HG02884 (cell line): ENCODE data around the gene NOVA2.

Experiments
- ATAC-seq: cut with Tn5 transposase; IDR thresholded peaks from one replicate; pipeline ENCODE4 v1.9.1; 2021; ENCODE audit warnings: mild to moderate bottlenecking, moderate library complexity; ENCODE audit not compliant: unreplicated experiment

The NOVA2 gene

DNA sequence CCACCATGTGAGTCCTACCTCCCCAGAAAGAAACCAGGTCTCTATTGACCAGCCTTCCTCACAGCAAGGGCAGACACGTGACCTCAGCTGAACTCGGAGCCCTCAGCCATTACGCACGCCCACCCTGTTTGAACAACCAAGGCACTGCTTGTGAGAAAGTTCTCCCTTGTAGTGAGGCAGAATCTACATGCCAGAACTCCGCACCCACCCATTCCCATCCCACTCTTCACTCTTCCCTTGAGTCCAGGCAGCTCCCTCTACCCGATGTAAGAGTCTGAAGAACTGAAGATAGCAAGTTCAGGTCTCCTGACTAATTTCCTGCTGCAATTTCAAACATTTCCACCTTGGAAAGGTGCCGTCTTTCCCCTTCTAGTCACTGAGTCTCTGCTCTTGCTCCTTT lies 6.4 kb downstream of the NOVA2 start:
- ATAC-seq: no peak

DNA sequence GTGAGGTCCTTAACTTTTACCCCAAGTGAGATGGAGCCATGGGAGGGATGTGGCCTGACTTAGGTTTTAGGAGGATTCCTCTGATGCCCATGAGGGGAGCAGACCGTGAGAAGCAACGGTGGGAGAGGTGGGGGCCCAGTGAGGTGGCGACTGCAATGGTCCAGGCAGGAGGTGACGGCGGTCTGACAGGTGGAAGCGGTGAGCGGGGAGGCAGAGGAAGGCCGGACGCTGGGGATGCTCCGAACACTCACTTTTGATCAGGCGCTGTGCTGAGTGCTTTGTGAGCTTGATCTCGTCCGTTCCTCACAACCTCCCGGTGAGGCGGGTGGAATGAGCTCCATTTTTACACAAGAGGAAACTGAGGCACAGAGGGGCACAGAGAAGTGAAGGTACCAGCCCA lies 11.6 kb downstream of the NOVA2 start:
- ATAC-seq: no peak

DNA sequence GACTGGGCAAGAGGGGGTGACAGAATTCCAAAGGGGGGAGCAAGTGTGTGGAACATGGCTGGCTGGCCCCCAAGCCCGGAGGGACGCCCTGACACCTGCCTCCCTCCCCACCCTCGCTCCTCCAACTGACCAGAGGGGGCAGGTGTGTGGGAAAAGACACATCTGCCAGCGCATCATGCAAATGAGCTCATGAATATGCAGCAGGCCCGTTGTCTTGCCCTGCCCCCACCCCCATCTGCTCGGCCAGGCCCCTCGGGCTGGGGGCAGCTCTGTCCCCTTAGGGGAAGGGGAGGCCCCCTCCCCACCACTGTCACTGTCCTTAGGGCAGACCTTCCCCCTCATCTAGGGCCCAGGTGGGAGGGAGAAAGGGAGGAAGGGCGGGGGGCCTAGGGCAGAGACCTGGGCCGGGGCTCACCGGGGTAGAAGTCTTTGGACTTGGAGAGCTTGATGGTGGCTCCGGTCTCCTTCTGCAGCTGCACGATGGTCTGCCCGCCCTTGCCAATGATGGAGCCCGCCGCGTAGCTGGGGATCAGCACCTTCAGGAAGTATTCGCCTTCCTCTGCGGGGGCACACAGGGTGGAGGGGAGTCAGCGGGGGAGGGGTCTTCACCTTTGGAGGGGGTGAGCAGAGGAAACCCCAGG lies 12.9 kb downstream of the NOVA2 start:
- no peak for ATAC-seq

DNA sequence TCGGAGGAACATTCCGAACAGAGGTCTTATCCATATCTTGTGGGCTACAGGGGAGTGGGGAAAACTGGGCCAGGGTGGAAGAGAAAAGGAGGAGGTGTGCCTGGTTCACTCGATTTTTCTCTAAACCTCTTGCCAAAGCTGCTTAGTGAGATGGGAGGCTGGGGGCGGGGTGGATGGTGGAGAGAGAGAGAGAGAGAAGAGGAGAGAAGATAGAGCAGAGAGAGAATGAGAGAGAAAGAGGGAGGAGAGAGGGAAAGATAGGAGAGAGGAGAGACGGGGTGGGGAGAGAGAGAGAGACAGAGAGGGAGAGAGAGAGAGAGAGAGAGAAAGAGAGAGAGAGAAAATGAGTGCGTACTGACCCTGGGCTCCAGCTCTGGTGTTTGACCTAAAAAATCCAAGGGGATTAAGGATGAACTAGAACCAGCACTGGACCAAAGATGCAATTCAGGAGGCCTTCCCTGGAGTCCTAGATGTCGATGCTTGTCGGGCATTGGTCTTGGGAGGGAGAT lies 14.1 kb downstream of the NOVA2 start:
- ATAC-seq: no peak

DNA sequence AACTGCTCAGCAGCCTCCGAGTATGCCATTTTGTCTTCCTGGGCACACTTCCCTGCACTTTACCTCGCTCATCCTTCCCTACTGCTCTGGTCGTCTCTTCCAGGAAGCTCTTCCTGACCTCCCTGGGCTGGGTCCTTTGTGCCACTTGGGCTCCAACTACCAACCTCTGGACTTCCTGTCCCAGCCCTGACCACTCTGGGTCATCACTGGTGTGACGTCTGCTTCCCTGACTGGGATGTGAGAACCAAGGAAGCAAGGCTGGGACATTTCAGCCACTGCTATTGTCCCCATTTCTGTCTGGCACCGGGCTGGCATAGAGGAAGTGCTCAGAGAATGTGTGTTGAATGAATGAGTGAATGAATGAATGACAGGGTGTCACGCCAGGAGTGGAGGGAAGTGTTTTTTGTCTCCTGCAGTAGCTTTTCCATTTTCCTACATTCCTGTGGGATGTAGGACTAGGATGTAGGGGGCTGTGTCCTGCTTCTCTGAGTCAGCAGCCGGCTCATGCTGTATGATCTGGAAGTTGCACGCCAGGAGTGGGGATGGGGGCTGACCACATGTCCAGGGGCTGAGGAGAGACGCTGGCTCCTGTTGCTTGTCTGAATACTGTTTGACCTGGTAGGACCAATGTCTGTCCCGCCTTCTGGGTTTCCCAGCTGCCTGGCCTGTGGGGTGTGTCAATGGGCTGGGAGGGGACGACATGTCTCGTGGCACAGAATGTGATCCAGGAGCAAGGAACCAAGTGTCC lies 14.7 kb downstream of the NOVA2 start:
- no peak for ATAC-seq

DNA sequence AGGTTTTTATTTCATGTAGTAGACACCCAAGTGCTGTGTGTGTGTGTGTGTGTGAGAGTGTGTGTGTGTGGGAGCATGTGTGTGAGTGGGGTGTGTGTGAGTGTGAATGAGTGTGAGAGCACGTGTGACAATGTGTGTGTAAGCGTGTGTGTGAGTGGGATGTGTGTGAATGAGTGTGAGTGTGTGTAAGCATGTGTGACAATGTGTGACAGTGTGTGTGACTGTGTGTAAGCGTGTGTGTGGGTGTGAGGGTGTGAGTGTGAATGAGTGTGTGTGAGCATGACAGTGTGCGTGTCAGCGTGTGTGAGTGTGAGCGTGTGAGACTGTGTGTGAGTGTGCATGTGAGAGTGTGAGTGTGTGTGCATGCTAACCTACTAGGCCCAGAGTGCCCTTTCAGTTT lies 15.3 kb downstream of the NOVA2 start:
- no peak for ATAC-seq

DNA sequence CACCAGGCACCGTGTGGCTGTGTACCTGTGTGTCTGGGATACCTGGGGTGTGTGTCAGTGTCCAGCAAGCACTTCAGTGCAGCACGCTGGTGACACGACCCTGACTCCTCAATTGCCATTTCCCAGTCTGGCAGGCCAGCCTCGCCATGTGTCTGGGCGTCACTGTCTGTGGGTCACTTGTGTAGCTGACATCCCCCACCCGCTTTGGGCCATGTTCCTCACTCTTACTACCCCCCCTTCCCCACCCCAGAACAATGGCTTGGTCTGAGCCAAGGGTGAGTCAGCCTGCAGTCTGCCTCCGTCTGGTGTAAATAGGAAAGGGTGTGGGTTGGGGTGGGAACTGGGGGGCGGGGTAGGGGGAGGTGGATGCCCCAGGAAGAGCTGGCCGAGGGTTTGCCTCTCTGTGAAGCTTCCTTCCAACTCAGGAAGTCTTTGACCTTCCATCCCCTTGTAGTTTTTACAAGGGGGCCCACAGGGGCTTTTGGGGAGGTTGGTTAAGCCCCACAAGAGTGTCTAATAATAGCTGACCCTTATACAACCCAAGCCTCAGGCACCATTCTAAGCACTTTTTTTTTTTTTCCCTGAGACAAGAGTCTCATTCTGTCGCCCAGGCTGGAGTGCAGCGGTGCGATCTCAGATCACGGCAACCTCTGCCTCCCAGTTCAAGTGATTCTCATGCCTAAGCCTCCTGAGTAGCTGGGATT lies 17.6 kb downstream of the NOVA2 start:
- no peak for ATAC-seq

DNA sequence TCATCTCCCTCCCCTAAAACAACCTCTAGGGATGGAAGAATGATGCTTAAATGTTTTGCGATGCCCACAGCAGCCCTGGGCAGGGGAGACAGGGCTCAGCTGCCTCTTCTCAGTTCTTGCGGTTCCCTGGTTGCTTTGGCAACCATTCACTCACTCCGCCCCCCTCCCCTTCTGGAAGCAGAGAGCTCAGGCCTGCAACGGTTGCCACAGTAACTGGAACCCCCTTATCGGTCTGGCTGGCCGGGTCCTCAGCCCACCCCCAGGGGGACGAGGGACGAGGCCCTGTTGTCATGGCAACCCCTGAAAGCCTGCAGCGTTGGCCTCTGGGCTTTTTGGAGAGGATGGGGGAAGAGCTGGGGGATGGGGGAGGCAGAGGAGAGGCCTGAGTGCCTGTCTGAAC lies 19.5 kb downstream of the NOVA2 start:
- ATAC-seq: no peak

DNA sequence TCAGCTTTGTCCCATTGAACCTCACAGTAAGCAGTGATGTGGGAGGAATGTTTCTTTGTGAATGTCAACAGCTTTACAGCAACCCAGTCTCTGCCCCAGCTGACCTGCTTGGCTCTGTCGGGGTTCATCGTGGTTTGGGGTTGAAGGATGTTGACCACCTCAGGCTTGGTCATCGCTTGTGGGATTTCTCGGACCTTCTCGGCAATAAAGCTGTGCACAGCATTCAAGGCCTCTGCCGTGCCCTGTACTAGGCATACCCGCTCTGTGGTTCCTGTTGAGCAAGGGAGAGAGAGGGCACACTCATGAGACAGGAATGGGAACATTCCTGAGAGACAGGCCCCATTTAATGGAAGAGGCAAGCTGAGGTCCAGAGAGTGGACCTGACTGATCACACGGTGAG lies 20.0 kb downstream of the NOVA2 start:
- no peak for ATAC-seq

DNA sequence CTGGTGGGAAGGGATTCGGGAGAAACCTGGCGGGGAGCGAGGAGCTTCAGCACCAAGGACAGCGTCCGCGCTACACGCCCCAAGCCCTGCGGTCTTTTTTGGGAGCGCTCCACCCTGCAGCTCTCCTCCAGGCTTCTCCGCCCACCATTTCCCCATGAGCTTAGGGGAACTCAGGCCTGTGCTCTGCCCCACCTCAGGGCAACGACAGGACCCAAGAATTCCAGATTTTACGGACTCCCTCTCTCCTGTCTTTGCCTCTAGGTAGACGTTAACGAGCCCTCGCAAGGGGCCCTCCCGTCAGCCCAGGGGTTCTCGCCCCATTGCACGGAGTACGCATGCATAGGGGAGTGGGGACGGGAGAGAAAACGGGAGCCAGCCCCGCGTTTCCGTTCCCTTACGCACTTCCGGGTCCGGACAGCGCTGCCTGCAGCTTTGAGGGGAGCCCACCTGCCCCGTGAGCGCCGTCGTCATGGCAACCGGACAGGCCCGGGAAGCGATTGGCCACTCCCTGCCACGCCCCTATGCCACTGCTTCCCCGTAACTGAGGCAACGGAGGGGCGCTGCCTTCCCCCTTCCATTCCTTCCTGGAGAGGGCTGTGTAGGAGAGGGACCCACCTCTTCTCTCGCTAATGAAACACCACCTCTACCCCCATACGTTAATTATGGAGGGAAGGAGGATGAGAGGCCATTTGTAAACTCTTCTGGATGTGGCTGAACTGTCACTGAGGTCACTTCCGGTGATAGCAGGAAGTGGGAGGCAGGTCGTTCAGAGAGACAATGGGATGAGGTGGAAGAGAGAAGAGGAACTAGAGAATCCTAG lies 20.8 kb downstream of the NOVA2 start:
- no peak for ATAC-seq

DNA sequence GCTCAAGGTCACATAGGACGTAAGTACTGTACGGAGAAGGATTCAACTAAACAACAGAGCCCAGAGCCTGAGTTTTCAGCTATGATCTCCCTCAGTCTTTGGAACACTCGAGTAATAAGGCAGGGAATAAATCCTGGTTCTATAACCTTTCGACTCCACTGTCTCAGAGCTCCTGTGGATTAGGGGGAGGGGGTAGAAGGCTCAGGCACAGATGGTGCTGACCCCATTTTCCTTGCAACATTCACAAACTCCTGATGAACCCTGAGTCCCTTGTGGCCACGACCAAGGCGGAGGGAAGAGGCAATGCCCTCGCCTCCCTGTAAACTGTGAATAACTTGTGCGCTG lies 21.4 kb downstream of the NOVA2 start:
- ATAC-seq: no peak

DNA sequence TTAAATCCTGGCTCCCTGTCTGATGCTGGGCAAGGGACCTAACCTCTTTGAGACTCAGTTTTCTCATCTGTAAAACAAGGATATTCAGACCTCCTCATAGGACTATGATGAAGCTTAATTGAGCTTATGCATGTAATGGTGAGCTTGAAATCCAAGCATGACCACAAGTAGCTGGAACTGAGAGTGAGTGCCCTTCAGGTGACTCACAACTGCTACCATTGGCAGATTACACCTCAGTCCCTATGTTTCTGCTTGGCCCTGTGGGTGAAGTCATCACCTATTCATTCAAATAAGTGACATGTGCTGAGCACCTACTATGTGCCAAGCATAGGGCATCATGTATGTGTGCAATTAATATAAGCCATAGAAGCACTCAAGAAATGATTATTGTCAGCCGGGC lies 25.7 kb downstream of the NOVA2 start:
- no peak for ATAC-seq

DNA sequence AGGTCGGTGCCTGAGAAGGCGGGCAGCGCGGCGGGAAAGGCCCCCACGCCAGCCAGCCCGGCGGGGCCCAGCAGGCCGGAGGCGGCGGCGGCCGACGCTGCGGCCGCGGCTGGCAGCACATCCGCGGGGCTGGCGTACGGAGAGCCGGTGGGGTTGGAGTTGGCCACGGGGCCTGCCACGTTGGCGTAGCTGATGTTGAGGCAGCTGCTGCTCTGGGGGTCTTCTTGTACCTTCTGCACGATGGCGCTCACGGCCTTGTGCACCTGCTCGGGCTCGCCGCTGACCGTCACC lies 33.2 kb downstream of the NOVA2 start:
- ATAC-seq: no peak

DNA sequence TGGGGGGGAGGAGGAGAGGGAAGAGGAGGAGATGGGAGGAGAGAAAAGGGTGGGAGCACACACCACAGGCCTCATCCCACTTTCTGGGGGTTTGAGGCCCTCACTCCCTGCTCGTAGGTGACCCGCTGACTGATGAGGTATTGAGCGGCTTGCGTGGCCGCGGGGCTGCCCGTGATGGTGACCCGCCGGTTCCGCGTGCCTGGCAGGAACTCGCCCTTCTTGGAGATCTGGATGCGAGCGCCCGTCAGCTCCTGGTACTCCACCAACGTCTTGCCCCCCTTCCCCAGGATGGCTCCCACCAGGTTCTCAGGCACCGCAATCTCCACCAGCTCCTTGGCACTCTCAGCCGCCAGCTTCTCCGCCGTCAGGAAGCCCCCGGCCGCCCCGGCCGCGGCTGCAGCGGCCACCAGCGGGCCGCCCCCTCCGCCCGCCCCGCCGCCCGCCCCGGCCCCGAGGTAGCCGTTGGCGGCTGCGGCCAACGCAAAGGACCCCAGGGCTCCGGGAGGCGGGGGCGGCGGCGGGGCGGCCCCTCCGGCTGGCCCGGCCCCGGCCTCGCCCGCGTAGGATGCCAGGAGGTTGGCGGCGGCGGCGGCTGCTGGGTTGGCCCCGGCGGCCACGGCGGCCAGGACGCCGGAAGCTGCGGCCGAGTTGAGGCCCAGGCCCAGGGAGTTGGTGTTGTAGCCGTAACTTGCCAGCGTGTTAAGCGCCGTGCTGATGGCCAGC lies 33.7 kb downstream of the NOVA2 start:
- ATAC-seq: no peak

DNA sequence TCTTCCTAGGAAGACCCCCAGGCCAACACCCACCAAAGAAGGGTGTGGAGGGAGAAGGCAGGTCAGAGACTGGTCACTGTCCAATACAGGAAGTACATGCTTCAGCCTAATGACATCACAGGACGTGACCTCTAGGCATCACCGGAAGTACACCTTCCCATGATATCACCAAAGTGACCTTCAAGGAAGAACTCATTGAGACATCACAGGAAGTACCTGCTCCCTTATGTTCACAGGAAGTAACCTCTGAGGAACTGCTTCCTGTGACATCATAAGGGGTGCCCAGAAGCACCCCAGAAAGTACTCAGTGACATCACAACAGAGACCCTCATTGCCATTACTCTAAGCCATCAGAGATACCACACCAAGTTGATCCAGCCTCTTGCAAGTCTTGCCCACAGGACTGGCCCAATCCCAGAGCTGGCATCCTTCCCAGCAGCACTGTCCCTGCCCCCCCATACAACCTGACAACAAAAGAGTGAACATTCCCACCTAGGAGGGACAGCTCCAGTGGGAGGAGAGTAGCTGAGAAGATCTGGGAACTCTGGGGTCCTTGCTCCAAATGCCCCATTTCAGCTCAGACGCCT lies 34.8 kb downstream of the NOVA2 start:
- no peak for ATAC-seq

DNA sequence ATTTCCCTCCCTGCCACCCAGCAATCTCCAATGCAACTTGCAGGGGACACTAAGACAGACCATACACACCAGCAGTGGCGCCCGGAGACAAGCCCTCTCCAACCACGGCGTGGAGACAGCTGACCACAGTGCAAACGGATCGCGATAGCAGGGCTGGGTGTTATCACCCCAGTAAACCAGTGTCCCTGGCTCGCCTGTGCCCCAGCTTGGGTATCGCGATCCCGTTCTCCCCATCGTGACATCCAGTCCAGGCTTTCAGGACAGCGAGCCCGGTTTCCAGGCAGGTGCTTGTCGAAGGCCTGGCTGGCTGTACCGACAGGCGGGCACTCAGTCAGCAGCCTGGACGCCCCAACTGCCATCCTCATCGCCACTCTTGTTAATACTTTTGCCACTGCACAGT lies 38.4 kb downstream of the NOVA2 start:
- ATAC-seq: no peak

DNA sequence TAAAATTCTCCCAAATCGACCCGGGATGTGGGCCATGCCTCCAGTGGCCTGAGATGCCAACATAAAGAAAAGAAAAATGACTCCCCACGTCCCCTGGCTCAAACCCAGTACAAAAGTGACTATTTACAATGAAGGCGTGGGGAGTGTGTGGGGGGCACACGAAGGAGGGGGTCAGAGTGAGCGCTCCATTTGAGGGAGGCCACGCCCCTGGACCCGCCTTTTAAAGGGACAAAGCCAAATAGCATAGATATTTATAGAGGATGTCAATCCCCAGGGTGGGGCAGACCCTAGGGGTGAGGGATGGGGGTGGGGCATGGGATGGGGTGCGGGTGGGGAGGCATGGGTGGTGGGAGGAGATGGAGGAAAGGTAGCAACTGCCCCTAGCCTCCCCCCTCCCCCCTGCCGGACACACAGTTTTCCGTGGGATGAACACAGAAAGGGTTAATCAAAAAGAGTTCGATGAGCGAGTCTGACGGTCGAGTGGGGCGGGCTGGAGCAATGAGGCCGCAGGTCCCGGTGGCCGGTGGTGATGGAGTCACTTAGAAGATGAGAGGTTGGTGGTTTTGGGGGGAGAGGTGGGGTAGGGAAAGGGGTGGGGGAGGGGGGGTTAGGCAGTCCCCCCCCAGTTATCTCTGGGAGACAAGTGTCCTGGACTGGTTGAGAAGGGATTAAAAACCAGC lies 39.0 kb downstream of the NOVA2 start:
- ATAC-seq: no peak

DNA sequence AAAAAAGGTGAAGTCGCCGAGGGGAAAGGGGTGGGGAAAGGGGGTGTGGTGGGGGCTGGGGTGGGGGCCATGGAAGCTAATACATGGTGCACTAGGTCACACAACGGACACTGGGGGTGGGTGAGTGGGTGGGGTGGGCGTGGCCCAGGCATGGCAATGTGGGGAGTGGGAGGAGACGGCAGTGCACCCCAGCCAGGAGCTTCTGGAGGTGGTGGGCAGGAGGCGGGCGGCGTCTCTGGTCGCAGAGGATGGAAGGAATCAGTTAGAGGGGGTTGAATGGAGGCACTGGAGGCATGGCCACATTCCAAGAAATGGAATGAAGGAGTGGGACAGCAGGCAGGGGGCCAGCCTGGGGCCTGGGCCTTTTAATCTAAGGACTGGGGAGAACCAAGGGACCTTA lies 39.9 kb downstream of the NOVA2 start:
- ATAC-seq: no peak

DNA sequence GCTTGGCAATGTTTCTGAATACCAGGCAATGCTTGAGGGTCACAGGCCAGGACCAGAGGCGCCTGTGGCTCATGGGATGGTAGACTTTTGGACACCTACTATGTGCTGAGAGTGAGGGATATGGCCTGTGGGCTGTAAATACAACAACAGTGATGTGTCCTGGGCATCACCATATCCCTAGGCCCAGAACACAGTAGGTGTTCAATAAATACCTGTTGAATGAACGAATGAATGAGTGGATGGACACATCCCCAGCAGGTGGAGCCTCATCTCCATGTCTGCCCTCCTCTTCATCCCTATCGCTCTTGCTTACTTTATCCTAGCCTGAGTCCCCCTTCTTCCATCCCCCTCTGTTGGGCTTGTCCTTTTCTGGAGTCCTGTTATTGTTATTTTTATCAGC lies 42.6 kb downstream of the NOVA2 start:
- no peak for ATAC-seq

DNA sequence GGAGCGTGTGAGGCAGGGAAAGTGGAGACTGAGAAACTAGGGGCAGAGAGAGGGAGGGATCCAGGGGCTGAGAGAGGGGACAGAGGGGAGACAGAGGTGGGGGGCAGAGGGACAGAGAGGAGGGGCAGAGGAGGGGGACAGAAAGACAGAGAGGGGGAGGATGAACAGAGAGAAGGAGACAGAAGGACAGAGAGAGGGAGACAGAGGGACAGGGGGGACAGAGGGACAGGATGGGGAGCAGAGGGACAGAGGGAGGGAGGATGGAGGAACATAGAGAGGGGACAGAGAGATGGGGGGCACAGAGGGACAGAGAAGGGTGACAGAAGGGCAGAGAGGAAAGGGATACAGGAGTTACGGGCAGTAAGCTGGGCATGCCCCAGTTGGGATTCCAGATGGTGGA lies 44.4 kb downstream of the NOVA2 start:
- ATAC-seq: no peak
